H1 (cell line): ENCODE results near the gene MOK. TPM values are rescaled to one million over a fixed set of nuclear protein-coding genes. Genes with fewer than 3 reads are reported as not detected.

Experiments used
- CTCF ChIA-PET: fragments of 300-600 bp; sonication (Branson Sonifier 250); formaldehyde crosslinking; loops from one replicate; lab custom pipeline; 2021; ENCODE audit not compliant: partially characterized antibody; lab: Charles Lee
- POLR2A ChIA-PET: fragments of 300-600 bp; sonication (Branson Sonifier 250); formaldehyde crosslinking; loops from one replicate; lab custom pipeline; 2021; ENCODE audit warnings: inconsistent platforms; ENCODE audit not compliant: partially characterized antibody; lab: Charles Lee
- DNase-seq, 2 experiments: peaks; one replicate each; pipeline versions ENCODE4 v3.0.0 to v3.0.0-alpha.2; 2010 to 2022; ENCODE audit warnings: low spot score in 2 of 2, low read depth in 1 of 2, mixed read lengths in 1 of 2
- FAIRE-seq: peaks from 2 replicates; lab custom pipeline; 2011; peaks lifted over from hg19 to GRCh38; lab: Jason Lieb, UNC
- H2AFZ ChIP-seq: 2 replicates; pipeline ENCODE4 v1.8.1; 2012; ENCODE audit warnings: low read length, inconsistent platforms
- H2AK5ac ChIP-seq: 2 replicates; pipeline ENCODE4 v1.6.1; 2013; ENCODE audit warnings: low read depth, low read length
- H2BK120ac ChIP-seq: replicated peaks from 2 replicates; pipeline ENCODE3; 2013; ENCODE audit warnings: low read depth, low read length, inconsistent platforms
- H2BK12ac ChIP-seq: 2 replicates; pipeline ENCODE4 v1.6.1; 2013; ENCODE audit warnings: low read depth, low read length
- H2BK15ac ChIP-seq: 2 replicates; pipeline ENCODE4 v1.6.1; 2013; ENCODE audit warnings: low read length
- H2BK20ac ChIP-seq: 2 replicates; pipeline ENCODE4 v1.6.1; 2013; ENCODE audit warnings: low read length
- H2BK5ac ChIP-seq: 2 replicates; pipeline ENCODE4 v1.6.1; 2013; ENCODE audit warnings: low read depth, low read length
- H3K14ac ChIP-seq: 2 replicates; pipeline ENCODE4 v1.6.1; 2013; ENCODE audit warnings: inconsistent platforms; ENCODE audit not compliant: insufficient read length
- H3K18ac ChIP-seq: 2 replicates; pipeline ENCODE4 v1.6.1; 2013; ENCODE audit warnings: low read length; ENCODE audit errors: extremely low read depth
- H3K23ac ChIP-seq: 2 replicates; pipeline ENCODE4 v1.6.1; 2013; ENCODE audit warnings: inconsistent platforms; ENCODE audit not compliant: insufficient read length
- H3K23me2 ChIP-seq: 2 replicates; pipeline ENCODE4 v1.6.1; 2013; ENCODE audit warnings: low read depth, low read length
- H3K27ac ChIP-seq: 2 replicates; pipeline ENCODE4 v1.6.1; 2011; ENCODE audit warnings: low read depth, low read length, inconsistent platforms
- H3K27me3 ChIP-seq, 4 experiments: replicated peaks in 1 of 4; 1 replicate in 1 of 4; 2 replicates in 3 of 4; pipeline versions ENCODE4 v1.6.1 to v1.8.1; 2011 to 2013; ENCODE audit warnings: low read length in 3 of 4, mild to moderate bottlenecking in 3 of 4, inconsistent platforms in 2 of 4, mixed read lengths in 2 of 4, moderate library complexity in 1 of 4; ENCODE audit not compliant: control insufficient read depth in 3 of 4, insufficient read depth in 3 of 4; ENCODE audit errors: extremely low read depth in 1 of 4
- H3K36me3 ChIP-seq, 4 experiments: 2 replicates each; pipeline versions ENCODE4 v1.6.1 to v1.8.1; 2011 to 2013; ENCODE audit warnings: mild to moderate bottlenecking in 4 of 4, low read length in 3 of 4, moderate library complexity in 2 of 4, control low read depth in 1 of 4, inconsistent platforms in 1 of 4; ENCODE audit not compliant: insufficient read depth in 4 of 4, control insufficient read depth in 2 of 4
- H3K4ac ChIP-seq: replicated peaks from 2 replicates; pipeline ENCODE3; 2013; ENCODE audit warnings: low read length, low read depth, mixed read lengths, inconsistent platforms; ENCODE audit not compliant: insufficient read length
- H3K4me1 ChIP-seq, 4 experiments: replicated peaks in 1 of 4; 1 replicate in 1 of 4; 2 replicates in 3 of 4; pipeline versions ENCODE4 v1.6.1 to v1.8.1; 2011 to 2013; ENCODE audit warnings: low read length in 3 of 4, inconsistent platforms in 2 of 4, mixed read lengths in 1 of 4; ENCODE audit not compliant: insufficient read depth in 4 of 4, control insufficient read depth in 3 of 4
- H3K4me2 ChIP-seq, 2 experiments: 2 replicates each; pipeline versions ENCODE4 v1.6.1 to v1.8.1; 2011 to 2013; ENCODE audit warnings: low read depth in 2 of 2, low read length in 2 of 2, control low read depth in 1 of 2, inconsistent platforms in 1 of 2, mild to moderate bottlenecking in 1 of 2; ENCODE audit not compliant: insufficient read depth in 1 of 2
- H3K4me3 ChIP-seq, 4 experiments: fragments of 200-600, 300-600 bp in 1 of 4; sonication (generic), shearing (Covaris generic), sonication (Bioruptor Twin) in 1 of 4; 2 replicates each; pipeline versions ENCODE4 v1.5.1 to v1.8.1; 2011 to 2016; ENCODE audit warnings: low read length in 4 of 4, low read depth in 3 of 4, control low read depth in 2 of 4, inconsistent platforms in 2 of 4, mild to moderate bottlenecking in 2 of 4, mixed read lengths in 1 of 4, moderate library complexity in 1 of 4; ENCODE audit not compliant: insufficient read depth in 2 of 4; ENCODE audit errors: extremely low read depth in 1 of 4
- H3K56ac ChIP-seq: replicated peaks from 2 replicates; pipeline ENCODE3; 2013; ENCODE audit warnings: low read depth, mild to moderate bottlenecking, mixed read lengths, low read length, inconsistent platforms; ENCODE audit not compliant: insufficient read length
- H3K79me1 ChIP-seq: 2 replicates; pipeline ENCODE4 v1.6.1; 2013; ENCODE audit warnings: low read depth, low read length, control low read depth
- H3K79me2 ChIP-seq, 2 experiments: 2 replicates each; pipeline versions ENCODE4 v1.6.1 to v1.8.1; 2012 to 2013; ENCODE audit warnings: low read length in 2 of 2, mild to moderate bottlenecking in 2 of 2, inconsistent platforms in 1 of 2; ENCODE audit not compliant: insufficient read depth in 2 of 2, control insufficient read depth in 1 of 2
- H3K9ac ChIP-seq, 4 experiments: replicated peaks in 1 of 4; 1 replicate in 1 of 4; 2 replicates in 3 of 4; pipeline versions ENCODE4 v1.6.1 to v1.8.1; 2011 to 2013; ENCODE audit warnings: low read depth in 3 of 4, low read length in 3 of 4, control low read depth in 2 of 4, mild to moderate bottlenecking in 2 of 4, moderate library complexity in 2 of 4, inconsistent platforms in 1 of 4; ENCODE audit errors: extremely low read depth in 1 of 4
- H3K9me3 ChIP-seq, 2 experiments: 2 replicates each; pipeline versions ENCODE4 v1.6.1 to v1.8.1; 2012 to 2013; ENCODE audit warnings: mild to moderate bottlenecking in 2 of 2, moderate library complexity in 2 of 2, control low read depth in 1 of 2, inconsistent platforms in 1 of 2, low read depth in 1 of 2, low read length in 1 of 2, mixed read lengths in 1 of 2; ENCODE audit not compliant: insufficient read depth in 2 of 2
- H4K20me1 ChIP-seq, 2 experiments: replicated peaks in 1 of 2; 2 replicates each; pipeline versions ENCODE3 to v1.8.1; 2011 to 2013; ENCODE audit warnings: inconsistent platforms in 2 of 2, low read length in 2 of 2, mild to moderate bottlenecking in 1 of 2; ENCODE audit not compliant: insufficient read depth in 2 of 2, control insufficient read depth in 1 of 2
- H4K5ac ChIP-seq: 2 replicates; pipeline ENCODE4 v1.6.1; 2013; ENCODE audit warnings: low read length, low read depth, mixed read lengths, inconsistent platforms; ENCODE audit not compliant: insufficient read length
- H4K8ac ChIP-seq: 2 replicates; pipeline ENCODE4 v1.8.0; 2013; ENCODE audit warnings: mild to moderate bottlenecking, moderate library complexity, low read length, inconsistent platforms; ENCODE audit not compliant: insufficient read depth; ENCODE audit errors: extremely low read depth
- H4K91ac ChIP-seq: replicated peaks from 2 replicates; pipeline ENCODE3; 2013; ENCODE audit warnings: low read length, mixed read lengths, inconsistent platforms; ENCODE audit not compliant: insufficient read length
- ATF2 ChIP-seq: IDR thresholded peaks from 2 replicates; pipeline ENCODE4 v1.6.1; 2012; ENCODE audit warnings: low read length, inconsistent platforms
- BCL11A ChIP-seq, 2 experiments: IDR thresholded peaks; one replicate each; pipeline ENCODE4 v1.6.1; 2011; ENCODE audit warnings: low read depth in 2 of 2, low read length in 2 of 2, mild to moderate bottlenecking in 2 of 2
- BRCA1 ChIP-seq: IDR thresholded peaks from 2 replicates; pipeline ENCODE4 v1.6.1; 2012; ENCODE audit warnings: low read depth, low read length, improper control_type of control experiment
- CBX5 ChIP-seq: fragments of 300-800, 300-1000 bp; sonication (generic); IDR thresholded peaks from 2 replicates; pipeline ENCODE4 v1.7.1; 2016; ENCODE audit warnings: antibody characterized with exemption, low read length, low read depth
- CEBPB ChIP-seq: IDR thresholded peaks from 2 replicates; pipeline ENCODE4 v1.6.1; 2012; ENCODE audit warnings: low read depth, low read length
- CHD2 ChIP-seq: IDR thresholded peaks from 2 replicates; pipeline ENCODE4 v1.6.1; 2012; ENCODE audit warnings: low read length, improper control_type of control experiment
- EGR1 ChIP-seq: IDR thresholded peaks from 2 replicates; pipeline ENCODE4 v1.6.1; 2011; ENCODE audit warnings: low read depth, low read length, borderline replicate concordance
- PHF8 ChIP-seq: fragments of 200-600 bp; sonication (generic); conservative IDR thresholded peaks from 2 replicates; pipeline ENCODE4 v1.7.1; 2012; ENCODE audit warnings: low read depth, mild to moderate bottlenecking, inconsistent platforms, low read length, moderate library complexity
- POU5F1 ChIP-seq: IDR thresholded peaks from 2 replicates; pipeline ENCODE4 v1.6.1; 2011; ENCODE audit warnings: low read depth, mild to moderate bottlenecking, low read length, moderate library complexity
- RAD21 ChIP-seq, 2 experiments: IDR thresholded peaks in 1 of 2; conservative IDR thresholded peaks in 1 of 2; 2 replicates each; pipeline ENCODE4 v1.6.1; 2011; ENCODE audit warnings: low read depth in 2 of 2, low read length in 2 of 2, improper control_type of control experiment in 1 of 2, inconsistent platforms in 1 of 2, mild to moderate bottlenecking in 1 of 2, moderate library complexity in 1 of 2
- SP4 ChIP-seq: IDR thresholded peaks from 2 replicates; pipeline ENCODE4 v1.6.1; 2012; ENCODE audit warnings: low read length, inconsistent platforms
- TAF7 ChIP-seq: optimal IDR thresholded peaks from 2 replicates; pipeline ENCODE3; 2011; ENCODE audit warnings: low read depth, mild to moderate bottlenecking, inconsistent platforms, low read length, moderate library complexity, borderline replicate concordance
- WGBS, 2 experiments: shearing (Covaris generic) in 1 of 2; methylation state at CpG; one replicate each; pipeline versions ENCODE4 v1.1.6 to v1.1.7; 2013 to 2015; ENCODE audit warnings: low lambda C conversion rate in 2 of 2, mixed read lengths in 2 of 2, inconsistent platforms in 1 of 2, low coverage in 1 of 2, missing lambda C conversion rate in 1 of 2; ENCODE audit not compliant: insufficient replicate concordance in 2 of 2, insufficient coverage in 1 of 2, insufficient read length in 1 of 2; ENCODE audit errors: extremely low coverage in 1 of 2, missing lambda C conversion rate in 1 of 2; 5-methylcytosine and 5-hydroxymethylcytosine counted together
- polyA plus RNA-seq, 7 experiments: library from polyadenylated mRNA; depleted of rRNA in 3 of 7; stranded (reverse) in 5 of 7; unstranded in 2 of 7; fragments of >200 nt in 5 of 7; fragments of 200-250 nt in 2 of 7; gene quantifications; 1 replicate in 5 of 7; 2 replicates in 1 of 7; 4 replicates in 1 of 7; pipeline versions ENCODE4 v1.2.1 to v1.2.3, GENCODE V29; 2011 to 2013; ENCODE audit warnings: missing spikeins in 2 of 7, mixed read lengths in 2 of 7
- total RNA-seq: library from RNA; stranded (reverse); fragmentation: NEBNext Ultra II Directional; extraction: Animal tissue kit (Norgen Biotek cat#: 25700); gene quantifications from 2 replicates; pipeline ENCODE4 v1.2.1, GENCODE V29; 2021

Gene MOK
- total and polyA plus RNA-seq, 2 of the 8 experiments (the other 6 are each of a cell fraction or from before 2014, with no cell fraction given): 2.1 to 2.5 TPM

DNA sequence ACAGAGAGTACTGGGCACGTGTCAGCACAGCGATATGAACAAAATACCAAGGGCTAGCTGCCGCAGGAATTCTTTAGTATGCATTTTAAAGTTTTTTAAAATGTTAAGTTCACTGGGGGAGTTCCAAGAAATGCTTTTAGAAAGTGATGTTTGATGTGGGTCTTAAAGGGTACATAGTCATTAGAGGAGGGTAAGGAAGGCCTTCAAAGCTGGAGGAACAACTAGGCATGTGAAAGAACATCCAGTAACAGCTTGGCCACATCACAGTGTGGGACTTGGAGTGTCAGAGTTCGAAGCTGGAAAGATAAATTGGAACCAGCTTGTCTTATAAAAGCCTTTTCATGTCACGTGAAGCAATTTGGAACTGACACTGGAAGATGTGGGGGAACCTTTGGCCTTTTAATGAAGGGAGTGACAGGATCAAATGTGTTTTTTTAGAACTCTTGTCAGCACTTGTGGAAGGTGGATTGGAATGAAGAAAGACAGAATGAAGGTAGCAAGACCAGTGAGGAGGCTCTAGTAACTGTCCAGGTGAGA lies 107.6 kb downstream of the MOK start:
- DNase-seq (no peak), FAIRE-seq (no peak)
- Histone ChIP-seq H3K27ac (no peak overlapping the region), H3K23me2 (no peaks in the 10 kb centered on the region), H2BK20ac (no peak overlapping the region), H3K18ac (no peak overlapping the region), H3K56ac (no peak overlapping the region), H3K36me3 (peaks cover 0 to 32% (median 2%) of the 10 kb centered on the region in 4 experiments; a peak in 3 of 8 replicates), H2AFZ (no peak overlapping the region), H3K27me3 (no peaks in the 10 kb centered on the region), H3K14ac (no peak overlapping the region), H2BK12ac (no peak overlapping the region), H3K9me3 (no peaks in the 10 kb centered on the region), H4K8ac (no peak overlapping the region), H2BK5ac (no peak overlapping the region), H3K4me3 (no peak overlapping the region), H4K91ac (no peak overlapping the region), H3K79me1 (peaks cover 15% of the 10 kb centered on the region), H3K9ac (no peak overlapping the region), H2BK15ac (no peak overlapping the region), H3K79me2 (peaks cover 0 to 21% of the 10 kb centered on the region in 2 experiments; a peak in 1 of 4 replicates), H3K4me2 (no peak overlapping the region), H4K5ac (no peak overlapping the region), H2AK5ac (no peak overlapping the region), H2BK120ac (no peak overlapping the region), H3K23ac (no peak overlapping the region), H3K4ac (no peak overlapping the region), H3K4me1 (peaks cover 0 to 3% (median 0%) of the 10 kb centered on the region in 4 experiments; a peak in 2 of 7 replicates), H4K20me1 (peaks cover 2 to 19% of the 10 kb centered on the region in 2 experiments)
- POLR2A ChIA-PET: interaction anchor here (0.7 to 1.0 kb wide), 2 partner anchors 21 to 166 kb away, joined by 3 read pairs; no protein-coding TSS in a partner anchor
- 95% methylated on average over 5 of the region's 5 CpGs; no CpG with 5 or more reads in 1 of the 2 experiments for WGBS, 2 experiments
- CTCF ChIA-PET: interaction anchor here (0.5 to 1.5 kb wide), 4 partner anchors 9 to 46 kb away, joined by 3 to 6 read pairs (median 3); no protein-coding TSS in a partner anchor
- TF ChIP-seq SP4 (no peak), POU5F1 (no peak), BRCA1 (no peak), RAD21 (IDR thresholded peaks at IDR 0.05 in 1 of 2, conservative IDR thresholded peaks at IDR 0.05 in 1 of 2; ENCODE audit: low read depth in 2 of 2, low read length in 2 of 2) (no peak), CHD2 (no peak), CBX5 (no peak), ATF2 (no peak), CEBPB (no peak), EGR1 (no peak), BCL11A (IDR thresholded peaks at IDR 0.05; ENCODE audit: low read depth in 2 of 2, low read length in 2 of 2) (no peak), PHF8 (no peak), TAF7 (no peak)
